ENCODE results near the gene NFKB2.

The NFKB2 gene

DNA sequence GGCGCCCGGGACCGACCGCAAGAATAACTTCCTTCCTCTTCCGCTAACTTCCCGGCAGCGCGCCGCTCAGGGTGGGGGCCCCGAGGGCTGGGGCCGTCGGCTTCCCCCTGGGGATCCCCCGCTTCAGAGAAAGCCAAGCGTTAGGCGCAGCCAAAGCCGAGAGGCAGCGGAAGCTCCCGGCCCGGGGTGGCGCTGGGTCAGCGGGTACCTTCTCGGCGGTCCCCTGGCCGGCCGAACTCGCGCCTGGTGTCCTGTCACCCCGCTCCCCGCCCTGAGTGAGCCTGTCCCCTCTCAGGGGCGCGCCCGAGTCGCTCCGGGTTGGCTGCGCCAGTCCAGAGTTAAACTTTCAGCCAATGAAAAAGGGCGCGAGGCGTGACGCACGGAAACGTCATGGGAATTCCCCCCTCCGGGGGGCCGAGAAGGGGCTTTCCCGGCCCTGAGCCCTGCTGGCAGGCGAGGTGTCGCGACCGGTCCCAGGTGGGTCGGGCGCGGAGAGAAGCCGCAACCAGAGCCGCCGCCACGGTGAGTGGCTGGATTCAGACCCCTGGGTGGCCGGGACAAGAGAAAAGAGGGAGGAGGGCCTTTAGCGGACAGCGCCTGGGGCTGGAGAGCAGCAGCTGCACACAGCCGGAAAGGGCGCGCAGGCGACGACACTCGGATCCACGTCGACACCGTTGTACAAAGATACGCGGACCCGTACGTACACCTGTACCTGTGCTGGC lies 1.3 kb upstream of the NFKB2 start:
- in situ Hi-C loops (cut with MboI; ENCODE audit: low pct_unique_long_range_greater_than_20kb, low sequenced_read_pairs, unreplicated experiment): no loop called here
- peak; percentile 98 for DNase-seq (ENCODE audit: low spot score)
- TF ChIP-seq, protein P1, sequence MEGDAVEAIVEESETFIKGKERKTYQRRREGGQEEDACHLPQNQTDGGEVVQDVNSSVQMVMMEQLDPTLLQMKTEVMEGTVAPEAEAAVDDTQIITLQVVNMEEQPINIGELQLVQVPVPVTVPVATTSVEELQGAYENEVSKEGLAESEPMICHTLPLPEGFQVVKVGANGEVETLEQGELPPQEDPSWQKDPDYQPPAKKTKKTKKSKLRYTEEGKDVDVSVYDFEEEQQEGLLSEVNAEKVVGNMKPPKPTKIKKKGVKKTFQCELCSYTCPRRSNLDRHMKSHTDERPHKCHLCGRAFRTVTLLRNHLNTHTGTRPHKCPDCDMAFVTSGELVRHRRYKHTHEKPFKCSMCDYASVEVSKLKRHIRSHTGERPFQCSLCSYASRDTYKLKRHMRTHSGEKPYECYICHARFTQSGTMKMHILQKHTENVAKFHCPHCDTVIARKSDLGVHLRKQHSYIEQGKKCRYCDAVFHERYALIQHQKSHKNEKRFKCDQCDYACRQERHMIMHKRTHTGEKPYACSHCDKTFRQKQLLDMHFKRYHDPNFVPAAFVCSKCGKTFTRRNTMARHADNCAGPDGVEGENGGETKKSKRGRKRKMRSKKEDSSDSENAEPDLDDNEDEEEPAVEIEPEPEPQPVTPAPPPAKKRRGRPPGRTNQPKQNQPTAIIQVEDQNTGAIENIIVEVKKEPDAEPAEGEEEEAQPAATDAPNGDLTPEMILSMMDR (IDR thresholded peaks at IDR 0.05; ENCODE audit: extremely low read depth, insufficient read depth, missing control alignments): no peak

DNA sequence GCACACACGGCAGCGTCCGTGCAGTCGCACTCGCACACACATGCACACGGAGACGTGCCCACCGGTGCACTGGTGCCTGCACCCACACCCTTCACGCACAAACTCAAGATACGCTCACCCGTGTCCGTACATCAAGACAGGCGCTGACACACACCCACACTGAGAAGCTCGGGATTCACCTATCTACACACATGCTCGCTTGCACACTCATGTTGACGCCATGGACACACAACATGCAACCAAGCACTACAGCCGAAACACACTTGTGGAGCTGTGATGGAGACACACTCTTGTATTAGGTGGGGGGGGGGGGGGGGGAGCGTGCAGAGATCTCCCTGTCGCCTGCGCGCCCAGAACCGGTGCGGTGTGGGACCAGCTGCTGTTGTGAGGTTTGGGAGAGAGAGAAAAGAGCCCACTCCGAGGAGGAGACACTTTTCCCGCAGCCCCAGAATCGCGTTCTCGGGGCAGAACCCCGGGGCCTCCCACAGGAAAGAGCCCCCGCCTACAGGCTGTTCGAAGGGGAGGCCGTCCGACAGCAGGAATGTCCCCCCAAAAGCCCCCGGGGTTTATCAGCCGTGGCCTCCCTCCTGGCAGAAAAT lies 605 bp upstream of the NFKB2 start:
- in situ Hi-C loops (cut with MboI; ENCODE audit: low pct_unique_long_range_greater_than_20kb, low sequenced_read_pairs, unreplicated experiment): no loop called here
- DNase-seq (ENCODE audit: low spot score): peak; percentile 70
- TF ChIP-seq, protein P1 (IDR thresholded peaks at IDR 0.05; ENCODE audit: extremely low read depth, insufficient read depth, missing control alignments): no peak

DNA sequence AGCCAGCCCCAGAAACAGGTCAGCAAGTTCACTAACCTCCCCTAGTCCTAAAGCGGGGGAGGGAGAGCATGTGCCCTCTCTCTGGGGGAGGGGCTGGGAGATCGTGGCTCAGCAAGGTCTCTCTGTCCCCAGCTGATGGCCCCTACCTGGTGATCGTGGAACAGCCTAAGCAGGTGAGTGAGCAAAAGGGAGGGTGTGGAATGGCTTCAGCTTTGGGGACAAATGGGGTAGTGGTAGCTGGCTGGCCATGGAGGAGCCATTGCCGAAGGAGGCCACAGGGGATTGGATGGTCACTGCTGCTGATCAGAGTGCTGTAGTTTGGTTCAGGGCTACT lies 779 bp downstream of the NFKB2 start:
- DNase-seq (ENCODE audit: low spot score): no peak

DNA sequence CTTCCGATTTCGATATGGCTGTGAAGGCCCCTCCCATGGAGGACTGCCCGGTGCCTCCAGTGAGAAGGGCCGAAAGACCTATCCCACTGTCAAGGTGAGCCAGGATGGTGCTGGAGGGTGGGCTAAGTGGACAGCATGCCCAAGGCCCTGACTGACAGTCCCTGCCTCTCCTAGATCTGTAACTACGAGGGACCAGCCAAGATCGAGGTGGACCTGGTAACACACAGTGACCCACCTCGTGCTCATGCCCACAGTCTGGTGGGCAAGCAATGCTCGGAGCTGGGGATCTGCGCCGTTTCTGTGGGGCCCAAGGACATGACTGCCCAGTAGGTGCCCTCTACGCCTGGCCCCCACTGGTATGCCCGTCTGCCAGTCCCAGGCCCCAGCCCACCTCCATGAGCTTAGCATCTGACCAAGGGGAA lies 1.2 kb downstream of the NFKB2 start:
- in situ Hi-C loops (cut with MboI; ENCODE audit: low pct_unique_long_range_greater_than_20kb, low sequenced_read_pairs, unreplicated experiment): no loop called here
- TF ChIP-seq, protein P1 (IDR thresholded peaks at IDR 0.05; ENCODE audit: extremely low read depth, insufficient read depth, missing control alignments): no peak
- no peak for DNase-seq (ENCODE audit: low spot score)

More for the DNA sequence above, 779 bp downstream of the NFKB2 start:
- in situ Hi-C loops (cut with MboI; ENCODE audit: low pct_unique_long_range_greater_than_20kb, low sequenced_read_pairs, unreplicated experiment): no loop called here
- TF ChIP-seq, protein P1 (IDR thresholded peaks at IDR 0.05; ENCODE audit: extremely low read depth, insufficient read depth, missing control alignments): no peak

DNA sequence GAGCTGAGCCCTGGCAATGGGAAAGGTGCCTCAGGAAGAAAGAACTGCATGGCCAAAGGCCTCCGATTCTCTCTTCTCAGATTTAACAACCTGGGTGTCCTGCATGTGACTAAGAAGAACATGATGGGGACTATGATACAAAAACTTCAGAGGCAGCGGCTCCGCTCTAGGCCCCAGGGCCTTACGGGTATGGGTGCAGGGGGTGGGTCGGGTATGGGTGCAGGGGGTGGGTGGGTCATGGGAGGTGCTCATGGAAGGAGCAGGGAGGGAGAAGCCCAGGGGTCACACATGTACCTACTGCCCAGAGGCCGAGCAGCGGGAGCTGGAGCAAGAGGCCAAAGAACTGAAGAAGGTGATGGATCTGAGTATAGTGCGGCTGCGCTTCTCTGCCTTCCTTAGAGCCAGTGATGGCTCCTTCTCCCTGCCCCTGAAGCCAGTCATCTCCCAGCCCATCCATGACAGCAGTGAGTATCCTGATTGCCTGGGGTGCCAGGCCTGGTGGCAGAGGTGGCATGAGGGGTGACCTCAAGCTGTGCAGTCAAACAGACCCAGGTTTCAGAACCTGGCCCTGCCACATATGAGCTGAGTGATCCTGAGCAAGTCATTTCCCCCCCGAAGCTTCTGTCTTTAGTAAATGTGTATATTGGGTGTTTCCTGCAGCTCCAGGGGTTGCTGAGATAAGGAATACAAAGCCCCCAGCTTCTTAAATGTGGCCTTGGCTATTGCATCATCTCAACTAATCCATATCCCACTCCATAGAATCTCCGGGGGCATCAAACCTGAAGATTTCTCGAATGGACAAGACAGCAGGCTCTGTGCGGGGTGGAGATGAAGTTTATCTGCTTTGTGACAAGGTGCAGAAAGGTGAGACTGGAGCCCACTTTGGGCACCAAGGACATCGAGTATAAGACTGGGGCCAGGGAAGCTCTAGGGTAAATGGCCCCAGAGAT lies 2.0 kb downstream of the NFKB2 start:
- no peak for DNase-seq (ENCODE audit: low spot score)
- in situ Hi-C loops (cut with MboI; ENCODE audit: low pct_unique_long_range_greater_than_20kb, low sequenced_read_pairs, unreplicated experiment): no loop called here
- TF ChIP-seq, protein P1 (IDR thresholded peaks at IDR 0.05; ENCODE audit: extremely low read depth, insufficient read depth, missing control alignments): no peak

DNA sequence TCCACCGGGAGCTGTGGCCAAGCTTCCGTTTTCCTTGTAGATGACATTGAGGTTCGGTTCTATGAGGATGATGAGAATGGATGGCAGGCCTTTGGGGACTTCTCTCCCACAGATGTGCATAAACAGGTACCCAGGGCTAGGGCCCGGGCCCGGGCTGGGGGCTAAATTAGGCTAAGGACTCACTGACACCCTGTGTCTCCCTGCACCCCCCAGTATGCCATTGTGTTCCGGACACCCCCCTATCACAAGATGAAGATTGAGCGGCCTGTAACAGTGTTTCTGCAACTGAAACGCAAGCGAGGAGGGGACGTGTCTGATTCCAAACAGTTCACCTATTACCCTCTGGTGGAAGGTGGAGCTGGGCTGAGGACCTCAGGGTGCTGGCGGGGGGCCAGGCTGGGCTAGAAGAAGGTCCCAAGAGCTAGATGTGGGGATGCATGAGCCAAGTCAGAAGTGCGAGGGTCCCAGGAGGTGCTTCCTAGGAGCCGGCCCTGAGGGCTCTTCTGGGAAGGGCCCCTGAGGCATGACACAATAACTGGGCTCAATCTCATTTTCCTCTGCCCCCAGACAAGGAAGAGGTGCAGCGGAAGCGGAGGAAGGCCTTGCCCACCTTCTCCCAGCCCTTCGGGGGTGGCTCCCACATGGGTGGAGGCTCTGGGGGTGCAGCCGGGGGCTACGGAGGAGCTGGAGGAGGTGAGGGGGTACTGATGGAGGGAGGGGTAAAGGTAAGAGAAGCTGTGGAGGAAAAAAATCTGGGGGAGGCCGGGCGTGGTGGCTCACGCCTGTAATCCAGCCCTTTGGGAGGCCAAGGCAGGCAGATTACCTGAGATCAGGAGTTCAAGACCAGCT lies 2.9 kb downstream of the NFKB2 start:
- in situ Hi-C loops (cut with MboI; ENCODE audit: low pct_unique_long_range_greater_than_20kb, low sequenced_read_pairs, unreplicated experiment): no loop called here
- DNase-seq (ENCODE audit: low spot score): no peak
- TF ChIP-seq, protein P1 (IDR thresholded peaks at IDR 0.05; ENCODE audit: extremely low read depth, insufficient read depth, missing control alignments): no peak

Data from GM13977 (cell line).